Renal cortical epithelial cell (primary cell): Measurements from ENCODE around the gene IREB2. TPM values are rescaled to one million over a fixed set of nuclear protein-coding genes. Genes with fewer than 3 reads are reported as not detected.
A peak's percentile ranks its signal among the peaks of the same experiment; 100 is the strongest.
"Not testable (repeated sequence)": the region's sequence is repeated elsewhere in the genome, so short reads cannot be mapped to it uniquely, and the experiment has no call there.

Experiments used
- DNase-seq: peaks from one replicate; pipeline ENCODE4 v3.0.0-alpha.2; 2011; ENCODE audit warnings: low read depth
- total RNA-seq: library from RNA; depleted of rRNA; stranded (reverse); fragments of >200 nt; gene quantifications from 2 replicates; pipeline ENCODE4 v1.2.3, GENCODE V29; 2014

Gene IREB2
- total RNA-seq, result 68.5 and 70.2 TPM in 2 replicates

- DNase-seq, result peak; percentile 94
Observed at GRCh38 chr15:78437762-78438618, at the start of gene IREB2. TSS of gene IREB2 (plus strand) at chr15:78438216. CDS start at chr15:78438338, 122 bp downstream.

GRCh38 chr15:78388865-78389264, 49.2 kb upstream of the IREB2 start:
- no peak for DNase-seq

- no peak for DNase-seq
Observed at GRCh38 chr15:78389322-78389721, 48.7 kb upstream of the IREB2 start.

- DNase-seq, result no peak
Observed at GRCh38 chr15:78389738-78390137, 48.3 kb upstream of the IREB2 start.

- DNase-seq, result no peak
Observed at GRCh38 chr15:78390242-78390641, 47.8 kb upstream of the IREB2 start.

- DNase-seq, result no peak
Observed at GRCh38 chr15:78390826-78391225, 47.2 kb upstream of the IREB2 start.

- DNase-seq, result no peak
Observed at GRCh38 chr15:78391781-78392180, 46.2 kb upstream of the IREB2 start.

- DNase-seq, result no peak
Observed at GRCh38 chr15:78392430-78392829, 45.6 kb upstream of the IREB2 start.

GRCh38 chr15:78393137-78393536, 44.9 kb upstream of the IREB2 start:
- DNase-seq, result no peak

GRCh38 chr15:78394026-78394425, 44.0 kb upstream of the IREB2 start:
- no peak for DNase-seq

- DNase-seq, result no peak
Observed at GRCh38 chr15:78394981-78395616, 42.9 kb upstream of the IREB2 start.

- DNase-seq, result no peak
Observed at GRCh38 chr15:78396186-78396814, 41.7 kb upstream of the IREB2 start.

- DNase-seq, result peak; percentile 32
Observed at GRCh38 chr15:78396976-78397375, 41.0 kb upstream of the IREB2 start.

- no peak for DNase-seq
Observed at GRCh38 chr15:78397382-78397781, 40.6 kb upstream of the IREB2 start.

- DNase-seq, result no peak
Observed at GRCh38 chr15:78398076-78398825, 39.8 kb upstream of the IREB2 start.

- DNase-seq, result no peak
Observed at GRCh38 chr15:78399091-78399490, 38.9 kb upstream of the IREB2 start.

- no peak for DNase-seq
Observed at GRCh38 chr15:78402061-78402610, 35.9 kb upstream of the IREB2 start.

- no peak for DNase-seq
Observed at GRCh38 chr15:78404125-78404524, 33.9 kb upstream of the IREB2 start.

- not testable (repeated sequence) for DNase-seq
Observed at GRCh38 chr15:78404796-78405195, 33.2 kb upstream of the IREB2 start.

GRCh38 chr15:78405336-78405924, 32.6 kb upstream of the IREB2 start:
- DNase-seq, result no peak

GRCh38 chr15:78406016-78406585, 31.9 kb upstream of the IREB2 start:
- no peak for DNase-seq
